GM18951 (cell line): Measurements from ENCODE around the gene FHOD3.

Experiments
- POLR2A ChIP-seq: IDR thresholded peaks from 4 replicates; pipeline ENCODE4 v1.6.1; 2011; ENCODE audit warnings: mild to moderate bottlenecking; ENCODE audit not compliant: insufficient read length, insufficient read depth; ENCODE audit errors: extremely low read depth
- in situ Hi-C: fragments of 300-500 bp; cut with MboI; formaldehyde crosslinking; loops from one replicate; pipeline ENCODE4 v1.12.0; 2022; ENCODE audit warnings: low sequenced_read_pairs, mixed read lengths, inconsistent platforms; ENCODE audit not compliant: unreplicated experiment

FHOD3 gene

DNA sequence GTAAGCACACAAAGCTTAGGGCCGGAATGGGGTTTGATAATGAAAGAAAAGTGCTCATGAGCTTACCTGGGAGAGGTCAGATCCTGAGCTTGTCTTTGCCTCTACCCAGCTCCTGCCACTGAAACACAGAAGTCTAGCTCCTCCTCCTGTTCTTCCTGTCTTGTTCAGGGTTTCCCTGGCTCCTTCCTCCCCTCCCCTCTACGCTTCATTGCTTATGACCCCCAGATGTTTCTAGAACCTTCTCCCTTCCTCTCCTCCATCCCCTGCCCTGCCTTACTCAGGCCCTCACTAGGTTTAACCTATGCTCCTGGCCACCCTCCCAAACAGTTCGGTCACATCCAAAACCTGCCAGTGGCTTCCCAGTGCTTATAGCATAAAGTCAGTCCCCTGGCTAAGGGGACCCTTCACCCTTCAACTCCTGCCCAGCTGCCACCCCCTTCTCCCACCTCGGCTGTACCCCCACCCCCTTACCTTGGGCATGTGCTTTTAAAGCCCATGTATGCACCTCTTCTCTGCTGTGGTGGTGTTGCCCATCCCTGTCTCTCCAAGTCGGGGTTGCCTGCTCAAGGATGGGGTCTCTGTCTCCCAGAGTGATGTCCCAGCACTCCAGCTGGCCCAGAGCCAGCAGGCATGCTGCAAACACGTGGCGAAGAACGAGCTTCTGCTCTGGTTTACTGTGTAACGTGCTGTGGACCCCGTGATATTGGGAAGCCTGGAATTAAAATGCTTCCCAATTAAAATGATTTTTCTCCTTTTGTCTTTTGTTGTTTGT, 297.7 kb downstream of the FHOD3 start:
- TF ChIP-seq POLR2A: no peak
- in situ Hi-C loops: no loop called here

DNA sequence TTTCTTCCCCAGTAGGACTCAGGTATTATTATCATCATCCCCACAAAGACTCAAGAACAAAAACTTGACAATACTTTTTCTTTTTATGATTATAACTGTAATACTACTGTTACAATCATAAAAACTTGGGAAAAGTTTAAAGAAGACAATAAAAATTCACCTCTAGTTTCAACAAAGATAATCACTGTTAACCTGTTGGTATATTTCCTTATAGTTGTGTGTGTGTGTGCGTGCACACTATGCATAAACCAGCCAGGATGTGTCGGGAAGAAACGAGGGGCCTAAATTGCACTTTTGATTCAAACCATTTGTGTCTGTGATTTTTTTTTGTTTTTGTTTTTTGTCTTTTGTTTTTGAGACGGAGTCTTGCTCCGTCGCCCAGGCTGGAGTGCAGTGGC, 298.3 kb downstream of the FHOD3 start:
- in situ Hi-C loops: no loop called here
- no peak for TF ChIP-seq POLR2A

GRCh38 chr18:36597636-36598035, 300.1 kb downstream of the FHOD3 start:
- in situ Hi-C loops: no loop called here
- TF ChIP-seq POLR2A: no peak

DNA sequence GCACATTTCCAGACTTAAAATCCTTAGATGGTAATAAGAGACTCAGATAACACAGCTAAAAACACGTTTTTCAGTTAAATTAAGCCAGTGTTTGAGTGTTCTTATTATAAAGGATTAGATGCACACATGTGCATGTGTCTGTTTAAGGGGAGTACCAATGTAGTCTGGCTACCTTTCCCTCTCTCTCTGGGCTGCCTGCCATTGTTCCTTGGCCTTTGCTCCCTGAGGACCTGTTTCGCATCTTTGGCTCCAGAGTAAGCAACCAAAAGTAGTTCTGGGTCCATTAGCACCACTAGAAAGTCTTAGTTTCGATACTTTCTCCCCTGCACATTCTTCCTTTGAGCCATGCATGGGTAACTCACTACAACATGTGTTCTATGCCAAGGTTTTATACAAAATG, 303.0 kb downstream of the FHOD3 start:
- in situ Hi-C loops: no loop called here
- no peak for TF ChIP-seq POLR2A

DNA sequence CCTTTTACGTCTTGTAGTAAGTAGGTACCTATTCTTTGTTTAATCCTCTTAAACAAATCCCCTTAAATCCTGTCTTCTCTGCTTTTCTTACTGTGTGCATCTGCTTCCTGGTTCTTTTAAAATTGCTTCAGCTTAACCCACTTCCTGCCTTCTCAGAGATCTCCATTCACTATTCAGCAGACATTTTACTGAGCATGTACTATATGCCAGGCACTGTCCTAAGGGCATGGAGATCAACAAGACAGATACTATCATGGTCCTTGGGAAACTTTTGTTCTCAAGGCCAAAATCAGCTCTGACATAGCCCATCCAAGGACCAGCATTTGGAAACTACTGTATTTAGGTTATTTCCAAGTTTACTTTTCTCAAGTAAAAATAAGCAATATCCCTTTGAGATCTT, 303.8 kb downstream of the FHOD3 start:
- in situ Hi-C loops: no loop called here
- no peak for TF ChIP-seq POLR2A

DNA sequence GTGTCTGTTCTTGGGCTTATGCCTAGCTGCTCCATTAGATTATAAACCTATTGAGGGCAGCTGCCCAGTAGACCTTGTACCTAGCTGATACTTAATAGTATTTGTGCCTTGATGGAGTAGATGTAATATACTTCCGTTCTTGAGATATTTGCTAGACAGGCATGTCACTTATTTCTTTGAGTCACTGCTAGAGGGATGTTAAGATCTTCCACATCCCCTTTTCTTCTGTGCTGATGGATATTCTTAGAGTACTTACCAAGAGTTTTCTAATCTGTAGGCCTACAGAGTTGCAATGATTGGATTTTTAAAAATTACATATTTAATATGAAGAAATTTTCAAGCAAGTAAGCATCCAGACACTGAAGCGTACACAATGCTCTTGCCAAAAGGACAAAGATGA, 304.6 kb downstream of the FHOD3 start:
- TF ChIP-seq POLR2A: no peak
- in situ Hi-C loops: no loop called here

DNA sequence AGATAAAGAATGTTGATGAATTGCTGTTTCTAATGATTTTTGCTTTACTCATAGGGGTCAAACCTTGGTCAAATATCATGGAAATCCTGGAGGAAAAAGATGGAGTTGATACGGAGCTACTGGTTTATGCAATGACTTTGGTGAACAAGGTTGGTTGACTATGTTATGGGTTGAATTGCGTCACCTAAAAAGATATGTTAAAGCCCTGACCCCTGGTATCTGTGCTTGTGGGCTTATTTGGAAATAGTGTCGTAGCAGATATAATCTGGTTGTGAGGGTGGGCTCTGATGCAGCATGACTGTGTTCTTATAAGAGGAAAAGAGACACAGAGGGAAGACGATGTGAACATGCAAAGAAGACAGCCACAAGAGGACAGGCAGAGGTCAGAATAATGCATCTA, 305.1 kb downstream of the FHOD3 start:
- in situ Hi-C loops: no loop called here
- no peak for TF ChIP-seq POLR2A

DNA sequence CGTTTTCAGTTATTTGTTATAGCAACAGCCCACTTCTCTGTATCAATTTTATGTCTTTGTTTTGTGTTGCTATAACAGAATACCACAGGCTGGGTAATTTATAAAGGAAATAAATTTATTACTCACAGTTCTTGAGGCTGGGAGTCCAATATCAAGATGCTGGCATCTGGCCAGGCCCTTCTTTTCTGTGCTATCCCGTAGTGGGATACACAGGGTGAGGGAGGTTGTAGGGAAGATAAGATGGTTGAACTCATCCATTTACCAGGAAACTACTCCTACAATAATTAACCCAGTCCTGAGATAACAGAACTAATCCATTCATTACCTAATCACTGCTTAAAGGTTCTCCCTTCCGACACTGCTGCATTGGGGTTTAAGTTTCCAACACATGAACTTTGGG, 310.6 kb downstream of the FHOD3 start:
- in situ Hi-C loops: no loop called here
- no peak for TF ChIP-seq POLR2A

GRCh38 chr18:36610258-36610657, 312.7 kb downstream of the FHOD3 start:
- in situ Hi-C loops: no loop called here

DNA sequence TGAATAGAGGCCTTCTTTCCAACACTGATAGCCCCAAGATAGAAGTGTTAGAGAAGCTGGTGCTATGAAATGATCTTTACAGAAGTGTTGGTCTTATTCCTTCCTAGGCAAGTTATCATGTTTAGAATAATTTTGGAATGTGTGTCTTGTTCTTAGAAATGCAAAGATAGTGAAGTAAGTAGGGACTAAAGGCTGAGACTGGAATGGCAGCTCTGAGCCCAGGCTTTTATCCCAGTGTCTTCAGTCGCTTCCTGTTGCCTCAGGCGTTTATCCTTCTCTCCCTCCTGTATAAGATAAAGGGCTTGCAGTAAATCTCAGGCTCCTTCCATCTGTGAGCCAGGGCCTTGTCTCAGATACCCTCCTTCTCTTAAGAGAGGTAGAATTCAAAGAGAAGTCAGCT, 313.1 kb downstream of the FHOD3 start:
- TF ChIP-seq POLR2A: no peak
- in situ Hi-C loops: no loop called here

More at GRCh38 chr18:36610258-36610657, 312.7 kb downstream of the FHOD3 start:
- TF ChIP-seq POLR2A: no peak

DNA sequence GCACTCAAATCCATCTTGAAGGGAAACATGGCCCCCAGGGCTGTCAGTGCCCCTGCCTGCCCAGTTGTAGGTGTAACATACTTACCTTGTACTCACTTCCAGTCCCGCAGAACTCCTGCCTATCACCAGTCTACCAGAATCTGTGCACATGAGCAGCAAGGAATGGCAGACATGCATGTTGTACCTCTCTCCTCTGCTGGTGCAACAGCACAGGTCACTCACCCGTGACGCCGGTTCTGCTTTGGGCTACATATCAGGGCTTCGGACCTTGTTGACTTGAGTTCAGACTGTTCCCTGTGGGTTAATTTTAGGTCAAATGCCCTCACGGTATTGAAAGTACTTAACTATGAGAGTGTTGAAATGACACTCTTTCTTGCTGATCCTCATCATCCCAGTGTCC, 315.6 kb downstream of the FHOD3 start:
- TF ChIP-seq POLR2A: no peak
- in situ Hi-C loops: no loop called here

DNA sequence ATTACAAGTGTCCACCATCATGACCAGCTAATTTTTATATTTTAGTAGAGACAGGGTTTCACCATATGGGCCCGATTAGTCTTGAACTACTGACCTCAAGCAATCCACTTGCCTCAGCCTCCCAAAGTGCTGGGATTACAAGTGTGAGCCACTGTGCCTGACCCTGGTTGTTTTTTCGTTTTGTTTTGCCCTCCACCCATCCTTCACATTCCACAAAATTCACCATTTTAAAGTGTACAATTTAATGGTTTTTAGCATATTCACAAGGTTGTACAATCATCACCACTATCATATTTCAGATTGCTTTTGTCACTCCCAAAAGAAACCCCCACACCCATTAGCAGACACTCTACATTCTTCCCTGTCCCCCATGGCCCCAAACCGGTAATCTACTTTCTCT, 316.3 kb downstream of the FHOD3 start:
- no peak for TF ChIP-seq POLR2A
- in situ Hi-C loops: no loop called here

DNA sequence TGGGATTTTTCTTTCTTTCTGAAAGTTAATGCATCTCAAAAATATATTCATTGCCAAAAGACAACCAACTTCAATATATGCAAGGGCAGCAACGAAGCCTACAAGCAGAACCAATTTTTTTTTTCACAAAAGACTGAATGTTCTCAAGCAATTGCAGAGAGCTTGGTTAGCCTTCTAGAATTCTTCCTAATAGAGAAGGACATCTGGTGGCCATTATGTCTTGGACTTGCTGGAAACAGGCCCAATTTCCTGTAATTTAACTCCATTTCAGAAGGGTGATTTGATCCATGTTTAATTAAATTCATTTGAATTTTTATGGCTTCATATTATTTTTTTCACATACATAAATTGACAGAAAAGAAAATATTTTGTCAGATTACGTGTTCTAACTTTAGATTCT, 323.3 kb downstream of the FHOD3 start:
- in situ Hi-C loops: no loop called here
- no peak for TF ChIP-seq POLR2A

- TF ChIP-seq POLR2A: no peak
- in situ Hi-C loops: no loop called here
These were observed 325.1 kb downstream of the FHOD3 start for GRCh38 chr18:36622610-36623009.

GRCh38 chr18:36623091-36623490, 325.6 kb downstream of the FHOD3 start:
- TF ChIP-seq POLR2A: no peak
- in situ Hi-C loops: no loop called here
